Kidney (tissue), 14 donors: ENCODE data around the gene UTS2B. TPM values are rescaled to one million over a fixed set of nuclear protein-coding genes. Genes with fewer than 3 reads are reported as not detected.

ENCODE experiments used
- DNase-seq, 5 donors: peaks; one replicate each; pipeline ENCODE4 v3.0.0-alpha.2; 2013 to 2020
- FAIRE-seq: peaks from 2 replicates; lab custom pipeline; 2012; peaks lifted over from hg19 to GRCh38; lab: Jason Lieb, UNC
- H3K27ac ChIP-seq, 2 donors: one replicate each; pipeline ENCODE4 v1.7.0; 2013; ENCODE audit warnings: low read depth in 2 of 2, low read length in 2 of 2, inconsistent platforms in 1 of 2
- H3K27me3 ChIP-seq: one replicate; pipeline ENCODE4 v1.7.1; 2013; ENCODE audit warnings: low read length, inconsistent platforms; ENCODE audit not compliant: control insufficient read depth, insufficient read depth
- H3K36me3 ChIP-seq, 3 donors: one replicate each; pipeline versions ENCODE4 v1.7.0 to v1.7.1; 2013; ENCODE audit warnings: low read length in 3 of 3, control low read depth in 1 of 3, inconsistent platforms in 1 of 3; ENCODE audit not compliant: insufficient read depth in 3 of 3, control insufficient read depth in 2 of 3
- H3K4me1 ChIP-seq, 3 donors: one replicate each; pipeline versions ENCODE4 v1.7.0 to v1.7.1; 2013; ENCODE audit warnings: low read length in 3 of 3, inconsistent platforms in 1 of 3, low read depth in 1 of 3; ENCODE audit not compliant: control insufficient read depth in 2 of 3, insufficient read depth in 2 of 3
- H3K4me3 ChIP-seq, 3 donors: one replicate each; pipeline versions ENCODE4 v1.7.0 to v1.8.1; 2013; ENCODE audit warnings: low read length in 3 of 3, control low read depth in 1 of 3, inconsistent platforms in 1 of 3
- H3K9ac ChIP-seq, 3 donors: one replicate each; pipeline versions ENCODE4 v1.7.0 to v1.7.1; 2013; ENCODE audit warnings: low read length in 3 of 3, control low read depth in 1 of 3, inconsistent platforms in 1 of 3
- H3K9me3 ChIP-seq, 3 donors: one replicate each; pipeline versions ENCODE4 v1.7.0 to v1.7.1; 2013; ENCODE audit warnings: low read length in 3 of 3, control low read depth in 1 of 3, inconsistent platforms in 1 of 3; ENCODE audit not compliant: control insufficient read depth in 2 of 3, insufficient read depth in 1 of 3
- CTCF ChIP-seq: IDR thresholded peaks from 3 replicates; pipeline ENCODE4 v1.5.1; 2012; ENCODE audit warnings: mild to moderate bottlenecking, moderate library complexity, borderline replicate concordance; ENCODE audit not compliant: insufficient read depth; ENCODE audit errors: extremely low read depth
- intact Hi-C: fragments of 100-400 bp; cut with DNase I; formaldehyde crosslinking; loops from one replicate; pipeline ENCODE4 v1.11.1; 2022
- polyA plus RNA-seq: library from polyadenylated mRNA; stranded (reverse); fragments of 350-450 nt; fragmentation: Illumina TruSeq; extraction: RNeasy Lipid Tissue Mini Kit (QIAGEN cat#74804); gene quantifications from one replicate; pipeline ENCODE4 v1.2.3, GENCODE V29; 2014; ENCODE audit warnings: low read depth, low replicate concordance; ENCODE audit not compliant: insufficient read depth
- total RNA-seq: library from RNA; stranded (reverse); fragmentation: NEBNext Ultra II Directional; extraction: Animal tissue kit (Norgen Biotek cat#: 25700); gene quantifications from one replicate; pipeline ENCODE4 v1.2.1, GENCODE V29; 2021
- donor health status: control.
- donor health status: control.
- donor health status: control.
- donor health status: control.
- donor health status: control.
- donor health status: DM: yes; HTN: yes; CAD: no.
- donor health status: Normal renal cell carcinoma (clear cell type).

Gene UTS2B
- total and polyA plus RNA-seq, 2 donors from 2014 or later, result 0.41 TPM; not detected in 1

- TF ChIP-seq CTCF, result no peak
- H3K9me3 ChIP-seq, result no peaks in the 10 kb centered on the region
- no peak overlapping the region for H3K4me3 ChIP-seq
- H3K27ac ChIP-seq, result no peak overlapping the region
- intact Hi-C loops, result no loop called here
- DNase-seq (no peak), FAIRE-seq (no peak)
- no peak overlapping the region for H3K9ac ChIP-seq
- peaks cover 0 to 19% (median 0%) of the 10 kb centered on the region in 3 donors for H3K4me1 ChIP-seq
- H3K36me3 ChIP-seq, result no peaks in the 10 kb centered on the region
- H3K27me3 ChIP-seq, result no peaks in the 10 kb centered on the region
These were observed 16.9 kb upstream of the UTS2B start for GRCh38 chr3:191347228-191347627.

- DNase-seq (no peak), FAIRE-seq (no peak)
- intact Hi-C loops, result no loop called here
- Histone ChIP-seq H3K27me3 (no peaks in the 10 kb centered on the region), H3K27ac (no peak overlapping the region), H3K36me3 (no peaks in the 10 kb centered on the region), H3K9me3 (no peaks in the 10 kb centered on the region), H3K9ac (no peak overlapping the region), H3K4me1 (peaks cover 0 to 13% (median 0%) of the 10 kb centered on the region in 3 donors), H3K4me3 (no peak overlapping the region)
- no peak for TF ChIP-seq CTCF
These were observed 15.0 kb upstream of the UTS2B start for GRCh38 chr3:191345334-191345733.

GRCh38 chr3:191343913-191344312 is 13.6 kb upstream of the UTS2B start:
- Histone ChIP-seq H3K27me3 (no peaks in the 10 kb centered on the region), H3K36me3 (no peaks in the 10 kb centered on the region), H3K4me3 (no peak overlapping the region), H3K4me1 (peaks cover 0 to 22% (median 4%) of the 10 kb centered on the region in 3 donors), H3K9ac (no peak overlapping the region), H3K27ac (no peak overlapping the region), H3K9me3 (no peaks in the 10 kb centered on the region)
- intact Hi-C loops, result no loop called here
- no peak for TF ChIP-seq CTCF
- no peak for FAIRE-seq
- DNase-seq, result no peak

GRCh38 chr3:191343115-191343514 is 12.8 kb upstream of the UTS2B start:
- DNase-seq, result no peak
- Histone ChIP-seq H3K36me3 (no peaks in the 10 kb centered on the region), H3K4me1 (peaks cover 0 to 22% (median 4%) of the 10 kb centered on the region in 3 donors), H3K4me3 (no peak overlapping the region), H3K9me3 (no peaks in the 10 kb centered on the region), H3K9ac (no peak overlapping the region), H3K27me3 (no peaks in the 10 kb centered on the region), H3K27ac (no peak overlapping the region)
- FAIRE-seq, result no peak
- intact Hi-C loops, result no loop called here
- TF ChIP-seq CTCF, result no peak
